Right lobe of liver (tissue), 6 donors: ENCODE data around the gene SYCE3. TPM values are rescaled to one million over a fixed set of nuclear protein-coding genes. Genes with fewer than 3 reads are reported as not detected.

Experiments used
- ATAC-seq, 4 donors: fragments of 200-7000 bp; cut with Tn5 transposase; one replicate each; pipeline ENCODE4 v1.9.1; 2020; ENCODE audit warnings: mild to moderate bottlenecking in 4 of 4, moderate library complexity in 4 of 4
- DNase-seq, 3 donors: peaks; one replicate each; pipeline ENCODE4 v3.0.0-alpha.2; 2020
- H3K27ac ChIP-seq, 3 donors: fragments of 200-600 bp; one replicate each; pipeline ENCODE4 v1.8.0; 2022
- H3K27me3 ChIP-seq, 2 donors: fragments of 200-600 bp; one replicate each; pipeline ENCODE4 v1.8.0; 2022
- H3K36me3 ChIP-seq, 4 donors: fragments of 200-600 bp; sonication (generic) in 1 of 4; one replicate each; pipeline versions ENCODE4 v1.5.1 to v1.8.0; 2017 to 2022; ENCODE audit warnings: control low read depth in 1 of 4
- H3K4me1 ChIP-seq, 4 donors: fragments of 200-600 bp; sonication (generic) in 1 of 4; one replicate each; pipeline versions ENCODE4 v1.5.1 to v1.8.0; 2017 to 2022; ENCODE audit warnings: control low read depth in 1 of 4
- H3K4me3 ChIP-seq, 3 donors: fragments of 200-600 bp; one replicate each; pipeline ENCODE4 v1.8.0; 2022
- H3K9me3 ChIP-seq, 4 donors: fragments of 200-600 bp; sonication (generic) in 1 of 4; one replicate each; pipeline versions ENCODE4 v1.5.1 to v1.8.0; 2017 to 2022; ENCODE audit warnings: control low read depth in 1 of 4
- POLR2A ChIP-seq: fragments of 450-650 bp; IDR thresholded peaks from one replicate; pipeline ENCODE4 v1.6.1; 2017; ENCODE audit warnings: antibody characterized with exemption, mild to moderate bottlenecking
- WGBS: methylation state at CpG from one replicate; pipeline ENCODE4 v1.1.6; 2018; ENCODE audit warnings: low coverage, low lambda C conversion rate; ENCODE audit not compliant: insufficient coverage; ENCODE audit errors: missing lambda C conversion rate; 5-methylcytosine and 5-hydroxymethylcytosine counted together
- intact Hi-C, 2 donors: fragments of 100-400 bp; cut with DNase I; formaldehyde crosslinking; loops; one replicate each; pipeline versions ENCODE4 v1.11.2 to v1.14.1; 2022
- total RNA-seq, 6 experiments: library from RNA; depleted of rRNA in 2 of 6; stranded (reverse); fragments of >200 nt in 2 of 6; fragmentation: NEBNext Ultra II Directional in 3 of 6; extraction: Animal tissue kit (Norgen Biotek cat#: 25700) in 3 of 6; gene quantifications; one replicate each; pipeline versions ENCODE4 v1.1.0 to v1.2.4, GENCODE V29; 2016 to 2023
- TF ChIP-seq, protein P1 (sequence below), 4 donors: fragments of 200-600 bp in 3 of 4; fragments of 450-650 bp in 1 of 4; IDR thresholded peaks; one replicate each; pipeline versions ENCODE4 v1.5.1 to v1.8.0; 2016 to 2022; ENCODE audit warnings: antibody characterized with exemption in 4 of 4, mild to moderate bottlenecking in 2 of 4
- donor health status: DM: no; HTN: yes; CAD: no.
- donor health status: DM: no; HTN: no; CAD: no.
- donor health status: DM: no; HTN: no; CAD: no.
- donor health status: DM: no; HTN: yes; CAD: no.
- donor health status: DM: no; HTN: yes; CAD: no.

The SYCE3 gene
- total RNA-seq, 6 experiments from 2014 or later = 3.3 to 4.7 TPM; not detected in 4

- WGBS = no CpG with 5 or more reads among the region's 12 CpGs
These were observed 8.1 kb upstream of the SYCE3 start for GRCh38 chr22:50570861-50571260.

DNA sequence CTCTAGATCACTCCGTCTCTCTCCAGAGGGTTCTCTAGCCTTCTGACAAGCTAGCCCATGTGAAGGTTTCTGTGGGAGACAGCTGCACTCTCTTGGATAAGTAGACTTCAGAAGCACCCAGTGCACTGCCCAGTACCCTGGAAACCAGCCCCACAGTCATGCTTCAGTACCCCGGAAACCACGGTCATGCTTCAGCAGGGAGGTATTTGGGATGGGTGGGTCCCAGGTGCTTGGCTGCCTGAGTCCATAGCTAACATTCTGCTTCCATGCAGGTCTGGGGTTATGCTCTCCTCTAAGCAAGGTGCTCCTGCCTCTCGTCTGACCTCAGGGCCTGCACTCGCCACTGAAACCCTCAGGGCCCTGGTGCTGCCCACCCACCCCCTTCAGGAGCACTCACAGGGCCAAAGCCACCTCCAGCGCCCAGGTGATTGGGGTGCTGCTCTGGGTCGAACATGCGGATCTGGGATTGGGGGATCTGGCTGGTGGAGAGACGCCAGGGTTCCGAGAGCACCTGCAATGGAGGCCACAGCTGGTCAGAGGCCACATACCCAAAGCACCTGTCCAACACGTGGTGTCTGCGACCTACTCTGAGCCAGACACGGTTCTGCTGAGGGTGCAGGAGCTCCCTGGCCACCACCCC, 7.3 kb upstream of the SYCE3 start:
- WGBS = 74% methylated on average over 5 of the region's 13 CpGs
- intact Hi-C loops = no loop called here
- ATAC-seq (no peak), DNase-seq (no peak)
- Histone ChIP-seq H3K9me3 (no peaks in the 10 kb centered on the region), H3K4me1 (peaks cover 0 to 30% (median 16%) of the 10 kb centered on the region in 4 donors), H3K27ac (peak overlapping the region; percentile 89 to 93 (median 90)), H3K36me3 (peaks cover 0 to 11% (median 2%) of the 10 kb centered on the region in 4 donors), H3K4me3 (no peak overlapping the region), H3K27me3 (no peaks in the 10 kb centered on the region)
- TF ChIP-seq, protein P1, sequence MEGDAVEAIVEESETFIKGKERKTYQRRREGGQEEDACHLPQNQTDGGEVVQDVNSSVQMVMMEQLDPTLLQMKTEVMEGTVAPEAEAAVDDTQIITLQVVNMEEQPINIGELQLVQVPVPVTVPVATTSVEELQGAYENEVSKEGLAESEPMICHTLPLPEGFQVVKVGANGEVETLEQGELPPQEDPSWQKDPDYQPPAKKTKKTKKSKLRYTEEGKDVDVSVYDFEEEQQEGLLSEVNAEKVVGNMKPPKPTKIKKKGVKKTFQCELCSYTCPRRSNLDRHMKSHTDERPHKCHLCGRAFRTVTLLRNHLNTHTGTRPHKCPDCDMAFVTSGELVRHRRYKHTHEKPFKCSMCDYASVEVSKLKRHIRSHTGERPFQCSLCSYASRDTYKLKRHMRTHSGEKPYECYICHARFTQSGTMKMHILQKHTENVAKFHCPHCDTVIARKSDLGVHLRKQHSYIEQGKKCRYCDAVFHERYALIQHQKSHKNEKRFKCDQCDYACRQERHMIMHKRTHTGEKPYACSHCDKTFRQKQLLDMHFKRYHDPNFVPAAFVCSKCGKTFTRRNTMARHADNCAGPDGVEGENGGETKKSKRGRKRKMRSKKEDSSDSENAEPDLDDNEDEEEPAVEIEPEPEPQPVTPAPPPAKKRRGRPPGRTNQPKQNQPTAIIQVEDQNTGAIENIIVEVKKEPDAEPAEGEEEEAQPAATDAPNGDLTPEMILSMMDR (IDR thresholded peaks at IDR 0.05) = no peak
- TF ChIP-seq POLR2A = no peak

More at GRCh38 chr22:50570861-50571260, 8.1 kb upstream of the SYCE3 start:
- Histone ChIP-seq H3K27ac (peak overlapping the region in 2 of 3 donors; percentile 11 to 93), H3K9me3 (no peaks in the 10 kb centered on the region), H3K4me3 (no peak overlapping the region), H3K27me3 (no peaks in the 10 kb centered on the region), H3K4me1 (peaks cover 0 to 30% (median 16%) of the 10 kb centered on the region in 4 donors), H3K36me3 (peaks cover 0 to 11% (median 2%) of the 10 kb centered on the region in 4 donors)
- TF ChIP-seq, protein P1 (IDR thresholded peaks at IDR 0.05) = no peak
- no peak for TF ChIP-seq POLR2A
- ATAC-seq (no peak), DNase-seq (no peak)
- intact Hi-C loops = no loop called here

GRCh38 chr22:50569041-50569459, 6.3 kb upstream of the SYCE3 start:
- intact Hi-C loops = no loop called here
- no peak for TF ChIP-seq POLR2A
- TF ChIP-seq, protein P1 (IDR thresholded peaks at IDR 0.05) = no peak
- ATAC-seq = peak; percentile 74 to 84 (median 82)
- WGBS = 28% methylated on average over 7 of the region's 8 CpGs
- Histone ChIP-seq H3K9me3 (no peaks in the 10 kb centered on the region), H3K27me3 (no peaks in the 10 kb centered on the region), H3K36me3 (peaks cover 0 to 11% (median 2%) of the 10 kb centered on the region in 4 donors), H3K27ac (peak overlapping the region; percentile 89 to 93 (median 90)), H3K4me3 (peak overlapping the region in 1 of 3 donors; percentile 6), H3K4me1 (peaks cover 0 to 36% (median 19%) of the 10 kb centered on the region in 4 donors)
- DNase-seq = peak; percentile 83 to 93 (median 90)

GRCh38 chr22:50568626-50569025, 5.9 kb upstream of the SYCE3 start:
- intact Hi-C loops = no loop called here
- 43% methylated on average over 5 of the region's 7 CpGs for WGBS
- TF ChIP-seq, protein P1 (IDR thresholded peaks at IDR 0.05) = no peak
- TF ChIP-seq POLR2A = peak; percentile 19
- Histone ChIP-seq H3K4me1 (peaks cover 0 to 38% (median 20%) of the 10 kb centered on the region in 4 donors), H3K4me3 (no peak overlapping the region), H3K27ac (peak overlapping the region; percentile 89 to 93 (median 90)), H3K9me3 (no peaks in the 10 kb centered on the region), H3K36me3 (peaks cover 0 to 11% (median 2%) of the 10 kb centered on the region in 4 donors), H3K27me3 (no peaks in the 10 kb centered on the region)
- DNase-seq (peak in 2 of 3 donors; percentile 67 to 79), ATAC-seq (peak; percentile 76 to 83 (median 78))
